Body of pancreas (tissue), 4 donors: Measurements from ENCODE around the gene CENPH. TPM values are rescaled to one million over a fixed set of nuclear protein-coding genes. Genes with fewer than 3 reads are reported as not detected.
"Not testable (repeated sequence)": the region's sequence is repeated elsewhere in the genome, so short reads cannot be mapped to it uniquely, and the experiment has no call there.

Experiments used
- ATAC-seq: fragments of 150-250 bp; one replicate; pipeline ENCODE4 v1.9.1; 2016
- DNase-seq, 4 donors: peaks; one replicate each; pipeline ENCODE4 v3.0.0-alpha.2; 2019
- H3K27ac ChIP-seq, 4 donors: fragments of 200-600 bp; sonication (generic); 1 replicate in 3 of 4; 2 replicates in 1 of 4; pipeline versions ENCODE4 v1.5.1 to v1.6.1; 2016 to 2019; ENCODE audit warnings: mild to moderate bottlenecking in 1 of 4, mixed read lengths in 1 of 4, moderate library complexity in 1 of 4
- H3K27me3 ChIP-seq, 2 donors: fragments of 200-600 bp; sonication (generic); one replicate each; pipeline ENCODE4 v1.6.0; 2016; ENCODE audit warnings: mild to moderate bottlenecking in 1 of 2
- H3K36me3 ChIP-seq, 2 donors: fragments of 200-600 bp; sonication (generic); replicated peaks in 1 of 2; 2 replicates each; pipeline ENCODE4 v1.5.1; 2016; ENCODE audit warnings: low read depth in 2 of 2; ENCODE audit not compliant: insufficient read depth in 1 of 2
- H3K4me1 ChIP-seq: fragments of 200-600 bp; sonication (generic); one replicate; pipeline ENCODE4 v1.6.0; 2016
- H3K4me3 ChIP-seq, 2 donors: fragments of 200-600 bp; sonication (generic); 1 replicate in 1 of 2; 2 replicates in 1 of 2; pipeline ENCODE4 v1.5.1; 2016 to 2019
- H3K9me3 ChIP-seq, 3 donors: fragments of 200-600 bp; sonication (generic); 1 replicate in 2 of 3; 2 replicates in 1 of 3; pipeline ENCODE4 v1.5.1; 2016
- CTCF ChIP-seq, 7 experiments: fragments of 450-650 bp in 4 of 7; fragments of 200-600 bp in 3 of 7; sonication (generic) in 3 of 7; IDR thresholded peaks; one replicate each; pipeline ENCODE4 v1.5.1; 2016 to 2019; ENCODE audit warnings: antibody characterized with exemption in 7 of 7
- POLR2A ChIP-seq, 3 donors: fragments of 450-650 bp; IDR thresholded peaks; one replicate each; pipeline ENCODE4 v1.6.1; 2016; ENCODE audit warnings: antibody characterized with exemption in 3 of 3, mild to moderate bottlenecking in 2 of 3
- WGBS, 2 donors: methylation state at CpG; one replicate each; pipeline ENCODE4 v1.1.5; 2017; 5-methylcytosine and 5-hydroxymethylcytosine counted together
- intact Hi-C: fragments of 100-400 bp; cut with DNase I; formaldehyde crosslinking; loops from one replicate; pipeline ENCODE4 v1.15.1; 2023
- total RNA-seq, 2 donors: library from RNA; depleted of rRNA; stranded (reverse); fragments of >200 nt; gene quantifications; one replicate each; pipeline ENCODE4 v1.1.0, GENCODE V29; 2016

CENPH gene
- total RNA-seq, 2 donors from 2014 or later: 0.33 to 2.6 TPM

GRCh38 chr5:69245031-69245430, 55.6 kb downstream of the CENPH start:
- intact Hi-C loops: no loop called here
- Histone ChIP-seq H3K27me3 (no peaks in the 10 kb centered on the region), H3K27ac (no peak overlapping the region), H3K36me3 (no peaks in the 10 kb centered on the region), H3K9me3 (no peaks in the 10 kb centered on the region), H3K4me3 (no peak overlapping the region), H3K4me1 (no peaks in the 10 kb centered on the region)
- ATAC-seq (no peak), DNase-seq (no peak)
- no peak for TF ChIP-seq POLR2A (IDR thresholded peaks at IDR 0.05)
- no peak for TF ChIP-seq CTCF (IDR thresholded peaks at IDR 0.05)
- WGBS, 2 donors: 94 to 97% methylated on average over 5 of the region's 5 CpGs

- ATAC-seq: no peak
- no peak overlapping the region for H3K27ac ChIP-seq
- intact Hi-C loops: no loop called here
- H3K4me3 ChIP-seq: no peak overlapping the region
- WGBS, 2 donors: 96 to 98% methylated on average over 2 of the region's 2 CpGs
- H3K36me3 ChIP-seq: no peaks in the 10 kb centered on the region
- no peaks in the 10 kb centered on the region for H3K4me1 ChIP-seq
- no peak for TF ChIP-seq POLR2A (IDR thresholded peaks at IDR 0.05)
- no peak for TF ChIP-seq CTCF (IDR thresholded peaks at IDR 0.05)
- no peaks in the 10 kb centered on the region for H3K27me3 ChIP-seq
- DNase-seq: no peak
- no peaks in the 10 kb centered on the region for H3K9me3 ChIP-seq
These were observed 58.6 kb downstream of the CENPH start for GRCh38 chr5:69248019-69248418.

GRCh38 chr5:69250593-69250992, 61.2 kb downstream of the CENPH start:
- H3K27me3 ChIP-seq: no peaks in the 10 kb centered on the region
- no peaks in the 10 kb centered on the region for H3K4me1 ChIP-seq
- H3K4me3 ChIP-seq: no peak overlapping the region
- H3K36me3 ChIP-seq: no peaks in the 10 kb centered on the region
- intact Hi-C loops: no loop called here
- H3K27ac ChIP-seq: no peak overlapping the region
- TF ChIP-seq CTCF (IDR thresholded peaks at IDR 0.05): no peak
- TF ChIP-seq POLR2A (IDR thresholded peaks at IDR 0.05): no peak
- no peaks in the 10 kb centered on the region for H3K9me3 ChIP-seq
- DNase-seq: no peak
- no peak for ATAC-seq
- WGBS, 2 donors: 90 to 100% methylated on average over 2 of the region's 2 CpGs

- no peak overlapping the region for H3K27ac ChIP-seq
- no peaks in the 10 kb centered on the region for H3K27me3 ChIP-seq
- 80 to 83% methylated on average over 3 of the region's 3 CpGs for WGBS, 2 donors
- H3K9me3 ChIP-seq: no peaks in the 10 kb centered on the region
- no peaks in the 10 kb centered on the region for H3K4me1 ChIP-seq
- TF ChIP-seq POLR2A (IDR thresholded peaks at IDR 0.05) (no peak), CTCF (IDR thresholded peaks at IDR 0.05) (no peak)
- no peak for ATAC-seq
- intact Hi-C loops: no loop called here
- H3K4me3 ChIP-seq: no peak overlapping the region
- DNase-seq: no peak
- H3K36me3 ChIP-seq: no peaks in the 10 kb centered on the region
These were observed 63.1 kb downstream of the CENPH start for GRCh38 chr5:69252437-69252836.

- intact Hi-C loops, H3K27me3 ChIP-seq, DNase-seq, H3K9me3 ChIP-seq, H3K36me3 ChIP-seq, ATAC-seq, H3K27ac ChIP-seq, H3K4me1 ChIP-seq, H3K4me3 ChIP-seq: not testable (repeated sequence)
- 92 to 96% methylated on average over 4 of the region's 4 CpGs for WGBS, 2 donors
These were observed 66.6 kb downstream of the CENPH start for GRCh38 chr5:69255940-69256339.
